DOHH2 (cell line): ENCODE results near the gene ANKRD33B.

ENCODE experiments used
- CTCF ChIP-seq: fragments of 200-600 bp; sonication (generic); IDR thresholded peaks from one replicate; pipeline ENCODE4 v1.5.1; 2014; ENCODE audit warnings: antibody characterized with exemption, mild to moderate bottlenecking, low read depth, low read length; ENCODE audit not compliant: poor library complexity, severe bottlenecking
- EZH2phosphoT487 ChIP-seq: fragments of 200-600 bp; sonication (generic); IDR thresholded peaks from 2 replicates; pipeline ENCODE4 v1.6.1; 2017; ENCODE audit warnings: borderline replicate concordance, mild to moderate bottlenecking, antibody characterized with exemption, low read length, moderate library complexity, mixed read lengths

- TF ChIP-seq CTCF (no peak), EZH2phosphoT487 (no peak)
Observed at GRCh38 chr5:10618311-10618710, 54.4 kb downstream of the ANKRD33B start.
